ENCODE measurements around the gene OR4K15. TPM values are rescaled to one million over a fixed set of nuclear protein-coding genes. Genes with fewer than 3 reads are reported as not detected.

Gene OR4K15
- total RNA-seq, 2 donors from 2014 or later = not detected

GRCh38 chr14:20002319-20002718 is 26.9 kb downstream of the OR4K15 start:
- TF ChIP-seq POLR2A (IDR thresholded peaks at IDR 0.05) (no peak), CTCF (IDR thresholded peaks at IDR 0.05) (no peak)
- H3K27ac ChIP-seq = no peak overlapping the region
- DNase-seq = peak in 1 of 4 donors; percentile 48
- no peaks in the 10 kb centered on the region for H3K9me3 ChIP-seq
- no peak overlapping the region for H3K4me3 ChIP-seq
- H3K4me1 ChIP-seq = no peaks in the 10 kb centered on the region
- ATAC-seq = no peak
- WGBS, 2 donors = 48 to 65% methylated on average over 7 of the region's 7 CpGs
- intact Hi-C loops (cut with DNase I) = no loop called here
- H3K36me3 ChIP-seq (replicated peaks in 1 of 2; ENCODE audit: insufficient read depth in 1 of 2, low read depth in 2 of 2) = no peaks in the 10 kb centered on the region
- no peaks in the 10 kb centered on the region for H3K27me3 ChIP-seq

GRCh38 chr14:20008156-20008555 is 32.8 kb downstream of the OR4K15 start:
- no peak for ATAC-seq
- H3K4me3 ChIP-seq = no peak overlapping the region
- TF ChIP-seq CTCF (IDR thresholded peaks at IDR 0.05) = no peak
- TF ChIP-seq POLR2A (IDR thresholded peaks at IDR 0.05) = no peak
- H3K4me1 ChIP-seq = no peaks in the 10 kb centered on the region
- no peaks in the 10 kb centered on the region for H3K27me3 ChIP-seq
- H3K27ac ChIP-seq = no peak overlapping the region
- no peaks in the 10 kb centered on the region for H3K36me3 ChIP-seq (replicated peaks in 1 of 2; ENCODE audit: insufficient read depth in 1 of 2, low read depth in 2 of 2)
- no peak for DNase-seq
- intact Hi-C loops (cut with DNase I) = no loop called here
- no peaks in the 10 kb centered on the region for H3K9me3 ChIP-seq

- TF ChIP-seq POLR2A (IDR thresholded peaks at IDR 0.05) (no peak), CTCF (IDR thresholded peaks at IDR 0.05) (no peak)
- no peak within 1 kb of the TSS for H3K4me3 ChIP-seq
- no peaks in the 10 kb centered on the region for H3K4me1 ChIP-seq
- no peaks in the 10 kb centered on the region for H3K36me3 ChIP-seq (replicated peaks in 1 of 2; ENCODE audit: insufficient read depth in 1 of 2, low read depth in 2 of 2)
- intact Hi-C loops (cut with DNase I) = no loop called here
- 58 to 59% methylated on average over 2 of the region's 2 CpGs for WGBS, 2 donors
- no peaks in the 10 kb centered on the region for H3K27me3 ChIP-seq
- H3K9me3 ChIP-seq = peaks cover 0 to 4% (median 0%) of the 10 kb centered on the region in 3 donors
- no peak within 1 kb of the TSS for H3K27ac ChIP-seq
- ATAC-seq (no peak), DNase-seq (no peak)
Observed at GRCh38 chr14:20019257-20019865, 44.0 kb downstream of the OR4K15 start, which contains the start of gene OR4K14. OR4K14 (minus strand) TSS chr14:20019307; CDS start chr14:20015193, 4,114 bp downstream.

Other genes starting within 250 kb of the OR4K15 start
- not detected for gene OR4Q3, start 232.0 kb upstream of the OR4K15 start, total RNA-seq
- not detected for gene OR4M1, start 202.1 kb upstream of the OR4K15 start, total RNA-seq
- not detected for gene OR4N2, start 171.8 kb upstream of the OR4K15 start, total RNA-seq
- gene OR4K2, start 100.4 kb upstream of the OR4K15 start, total RNA-seq = not detected
- not detected for gene OR4K5, start 55.0 kb upstream of the OR4K15 start, total RNA-seq
- not detected for gene OR4K1, start 44.7 kb upstream of the OR4K15 start, total RNA-seq
- not detected for gene OR4Q2, start 26.6 kb downstream of the OR4K15 start, total RNA-seq
- gene OR4K14, start 43.7 kb downstream of the OR4K15 start, total RNA-seq = not detected
- gene OR4K13, start 60.4 kb downstream of the OR4K15 start, total RNA-seq = not detected
- not detected for gene OR4L1, start 84.5 kb downstream of the OR4K15 start, total RNA-seq
- gene OR4K17, start 135.1 kb downstream of the OR4K15 start, total RNA-seq = not detected
- not detected for gene OR4N5, start 163.2 kb downstream of the OR4K15 start, total RNA-seq
- gene OR11G2, start 215.3 kb downstream of the OR4K15 start, total RNA-seq = not detected
- gene OR11H6, start 248.1 kb downstream of the OR4K15 start, total RNA-seq = not detected

Data from body of pancreas (tissue), 4 donors.